HT-29 (cell line): Measurements from ENCODE around the gene ASCC1. TPM values are rescaled to one million over a fixed set of nuclear protein-coding genes. Genes with fewer than 3 reads are reported as not detected.
"Not testable (repeated sequence)": the region's sequence is repeated elsewhere in the genome, so short reads cannot be mapped to it uniquely, and the experiment has no call there.

Source experiments
- DNase-seq: peaks from one replicate; pipeline ENCODE4 v3.0.0-alpha.2; 2015; ENCODE audit warnings: low spot score
- total RNA-seq: library from RNA; depleted of rRNA; stranded (reverse); fragments of >200 nt; shearing (Covaris generic); gene quantifications from 2 replicates; pipeline ENCODE4 v1.2.3, GENCODE V29; 2014; rRNA removed

ASCC1 gene
- total RNA-seq, result 12.1 and 12.2 TPM in 2 replicates

GRCh38 chr10:72215611-72216549 lies at the start of gene ASCC1, which contains the start of gene ANAPC16:
Gene ASCC1, minus strand, starts transcription at chr10:72216276. Its CDS starts 2,978 bp downstream, at chr10:72213298.
Gene ANAPC16, plus strand, starts transcription at chr10:72216012. Its CDS starts 7,903 bp downstream, at chr10:72223915.
- DNase-seq, result peak; percentile 95

GRCh38 chr10:72265508-72265907 lies 49.4 kb upstream of the ASCC1 start:
- DNase-seq, result no peak

DNA sequence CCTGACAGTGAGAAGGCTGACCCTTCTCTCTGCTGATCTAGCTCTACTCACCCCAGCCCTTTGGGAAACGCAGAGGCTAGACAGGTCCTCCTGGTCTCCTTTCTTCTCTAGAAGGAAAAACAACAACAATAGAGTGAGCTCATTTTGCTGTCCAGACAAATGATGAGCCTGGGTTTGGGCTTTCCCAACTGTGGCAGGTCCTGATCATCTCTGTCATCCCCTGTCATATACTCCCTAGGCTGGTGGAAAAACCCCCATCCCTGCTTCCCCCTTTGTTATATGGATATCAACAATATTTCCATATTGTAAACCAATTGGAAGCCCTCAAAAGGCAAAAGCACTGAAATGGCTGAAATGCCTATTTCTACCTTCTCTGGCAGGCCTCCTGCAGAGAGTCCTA lies 48.5 kb upstream of the ASCC1 start:
- DNase-seq, result no peak

- peak; percentile 94 for DNase-seq
Observed at GRCh38 chr10:72263613-72264241, 47.7 kb upstream of the ASCC1 start.

GRCh38 chr10:72261784-72262404 lies 45.8 kb upstream of the ASCC1 start:
- DNase-seq, result no peak

- peak; percentile 60 for DNase-seq
Observed at GRCh38 chr10:72260976-72261783, 45.1 kb upstream of the ASCC1 start.

- peak; percentile 79 for DNase-seq
Observed at GRCh38 chr10:72260239-72260975, 44.3 kb upstream of the ASCC1 start.

GRCh38 chr10:72259491-72260238 lies 43.6 kb upstream of the ASCC1 start:
- no peak for DNase-seq

- no peak for DNase-seq
Observed at GRCh38 chr10:72258617-72259016, 42.5 kb upstream of the ASCC1 start.

DNA sequence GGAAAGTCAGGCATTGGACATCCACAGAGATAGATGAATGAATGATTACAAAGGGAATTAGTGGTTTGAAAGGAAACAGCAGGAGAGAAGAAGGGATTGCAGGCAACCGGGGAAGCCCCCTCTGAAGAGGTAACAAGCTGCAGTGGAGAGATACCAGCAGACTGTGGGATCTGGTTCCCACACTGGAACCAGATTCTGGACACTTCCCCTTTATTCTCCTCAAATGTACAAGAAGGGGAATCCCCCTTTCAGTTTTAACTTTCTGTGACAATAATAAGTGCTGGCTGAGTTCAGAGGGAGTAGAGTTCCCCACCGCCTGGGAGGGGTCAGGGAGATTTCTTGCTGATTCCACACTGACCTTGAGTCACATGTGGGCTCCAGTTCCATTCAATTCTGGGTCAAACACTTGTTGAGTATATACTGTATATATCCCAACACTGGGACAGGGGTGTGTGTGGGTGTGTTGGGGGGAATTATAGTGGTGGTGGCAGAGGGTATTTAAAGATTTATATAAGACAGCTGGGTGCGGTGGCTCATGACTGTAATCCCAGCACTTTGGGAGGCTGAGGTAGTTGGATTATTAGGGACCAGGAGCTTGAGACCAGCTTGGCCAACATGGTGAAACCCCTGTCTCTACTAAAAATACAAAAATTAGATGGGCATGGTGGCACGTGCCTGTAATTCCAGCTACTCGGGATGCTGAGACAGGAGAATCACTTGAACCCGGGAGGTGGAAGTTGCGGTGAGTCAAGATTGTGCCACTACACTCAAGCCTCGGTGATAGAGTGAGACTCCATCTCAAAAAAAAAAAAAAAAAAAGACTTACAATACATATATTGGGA lies 41.2 kb upstream of the ASCC1 start:
- DNase-seq, result no peak

DNA sequence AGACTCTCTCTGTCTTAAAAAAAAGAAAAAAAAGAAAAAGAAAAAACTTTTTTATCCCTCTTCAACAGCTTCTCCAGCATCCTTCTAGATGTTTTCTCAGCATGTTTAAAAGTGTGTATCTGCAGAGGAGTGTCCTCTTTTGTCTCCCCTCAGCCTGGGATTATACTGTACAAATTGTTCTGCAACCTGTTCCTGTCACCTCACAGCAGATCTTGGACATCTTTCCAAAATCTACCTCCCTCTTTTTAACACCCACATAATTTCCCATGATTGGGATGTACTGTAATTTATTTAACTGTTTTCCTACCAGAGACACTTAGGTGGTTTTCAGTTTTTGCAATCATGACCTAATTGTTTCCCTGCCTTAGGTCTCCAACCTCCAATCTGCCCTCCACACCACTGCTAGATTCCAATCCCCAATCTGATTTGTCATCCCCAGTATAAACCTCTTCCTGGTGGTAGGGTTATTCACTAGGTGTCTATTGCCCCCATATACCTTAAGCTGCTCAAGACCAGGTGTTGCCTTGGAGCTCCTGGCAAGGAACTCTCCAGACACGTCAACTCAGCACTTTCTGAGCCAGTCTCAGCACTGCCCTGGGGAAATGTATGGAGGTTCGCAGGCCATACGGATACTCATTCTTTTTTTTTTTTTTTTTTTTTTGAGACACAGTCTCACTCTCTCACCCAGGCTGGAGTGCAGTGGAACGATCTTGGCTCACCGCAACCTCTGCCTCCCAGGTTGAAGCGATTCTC lies 40.1 kb upstream of the ASCC1 start:
- no peak for DNase-seq

DNA sequence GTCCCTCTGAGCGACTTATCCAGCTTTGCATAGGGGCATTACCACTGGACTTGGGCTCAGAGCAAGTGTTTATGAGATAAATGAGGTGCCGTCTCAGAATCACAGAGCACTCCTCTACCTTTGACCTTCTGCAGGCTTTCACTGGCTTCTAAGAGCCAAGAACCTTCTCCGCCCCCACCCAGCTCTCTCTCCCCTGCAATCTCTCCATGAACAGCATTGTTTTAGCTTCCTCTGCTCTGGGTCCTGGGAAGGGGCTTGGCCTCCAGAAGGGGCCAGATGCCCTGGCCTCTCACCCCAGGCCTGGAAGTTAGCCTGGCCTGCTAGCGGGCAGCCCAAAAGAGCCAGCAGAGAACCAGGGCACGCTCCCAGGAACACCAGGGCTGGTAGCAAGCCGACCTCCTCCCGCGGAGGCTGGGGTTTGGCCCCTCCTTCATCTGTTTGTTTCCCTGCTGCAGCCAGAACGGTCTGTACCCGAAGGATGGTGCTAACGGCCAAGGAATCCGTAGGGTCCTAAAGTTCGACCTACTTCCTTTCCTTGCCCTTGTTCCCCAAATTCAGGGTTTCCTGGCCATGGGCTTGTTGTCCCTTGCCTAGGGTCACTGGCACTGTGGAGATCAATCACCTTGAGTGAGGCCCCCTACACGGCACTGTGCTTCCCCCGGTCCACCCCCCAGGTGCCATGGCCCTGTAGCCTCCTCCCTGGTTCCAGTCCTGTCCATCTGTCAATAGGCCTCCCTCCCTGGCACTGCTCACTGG lies 38.9 kb upstream of the ASCC1 start:
- peak; percentile 66 for DNase-seq

GRCh38 chr10:72253578-72253977 lies 37.5 kb upstream of the ASCC1 start:
- no peak for DNase-seq

GRCh38 chr10:72252972-72253371 lies 36.9 kb upstream of the ASCC1 start:
- no peak for DNase-seq

GRCh38 chr10:72251635-72252034 lies 35.6 kb upstream of the ASCC1 start:
- DNase-seq, result no peak

GRCh38 chr10:72250666-72251065 lies 34.6 kb upstream of the ASCC1 start:
- DNase-seq, result peak; percentile 48

- not testable (repeated sequence) for DNase-seq
Observed at GRCh38 chr10:72249176-72249862, 33.2 kb upstream of the ASCC1 start.
